Psoas muscle (tissue), 8 donors: ENCODE results near the gene GLRX2. TPM values are rescaled to one million over a fixed set of nuclear protein-coding genes. Genes with fewer than 3 reads are reported as not detected.
"Not testable (repeated sequence)": the region's sequence is repeated elsewhere in the genome, so short reads cannot be mapped to it uniquely, and the experiment has no call there.

ENCODE experiments used
- ATAC-seq, 4 donors: fragments of 200-7000 bp; cut with Tn5 transposase; one replicate each; pipeline ENCODE4 v1.9.1; 2020; ENCODE audit warnings: moderate library complexity in 3 of 4, mild to moderate bottlenecking in 2 of 4
- DNase-seq, 2 donors: peaks; one replicate each; pipeline ENCODE4 v3.0.0-alpha.2; 2020
- H3K27ac ChIP-seq: fragments of 200-600 bp; one replicate; pipeline ENCODE4 v1.8.0; 2022
- H3K27me3 ChIP-seq, 3 donors: fragments of 200-600 bp in 1 of 3; one replicate each; pipeline versions ENCODE4 v1.6.1 to v1.8.0; 2013 to 2022; ENCODE audit warnings: low read length in 2 of 3, mild to moderate bottlenecking in 2 of 3, moderate library complexity in 1 of 3; ENCODE audit not compliant: insufficient read depth in 3 of 3
- H3K36me3 ChIP-seq, 2 donors: fragments of 200-600 bp in 1 of 2; one replicate each; pipeline versions ENCODE4 v1.6.1 to v1.8.0; 2013 to 2022; ENCODE audit warnings: low read depth in 1 of 2, mild to moderate bottlenecking in 1 of 2, moderate library complexity in 1 of 2; ENCODE audit not compliant: insufficient read depth in 1 of 2
- H3K4me1 ChIP-seq: fragments of 200-600 bp; one replicate; pipeline ENCODE4 v1.8.0; 2022
- H3K4me3 ChIP-seq: fragments of 200-600 bp; one replicate; pipeline ENCODE4 v1.8.0; 2022; ENCODE audit warnings: mild to moderate bottlenecking
- H3K9me3 ChIP-seq: fragments of 200-600 bp; one replicate; pipeline ENCODE4 v1.8.0; 2022
- WGBS, 3 donors: extraction: QIAGEN DNeasy Blood & Tissue Kit; methylation state at CpG; one replicate each; pipeline versions ENCODE4 v1.1.6 to v1.1.7; 2013; 5-methylcytosine and 5-hydroxymethylcytosine counted together
- intact Hi-C, 2 donors: fragments of 100-400 bp; cut with DNase I; formaldehyde crosslinking; loops; one replicate each; pipeline versions ENCODE4 v1.11.0 to v1.14.2; 2022
- polyA plus RNA-seq, 3 donors: library from polyadenylated mRNA; stranded (reverse); fragments of 200-250 nt; gene quantifications; one replicate each; pipeline ENCODE4 v1.2.3, GENCODE V29; 2013
- total RNA-seq, 4 donors: library from RNA; stranded (reverse); fragmentation: NEBNext Ultra II Directional in 2 of 4; extraction: Animal tissue kit (Norgen Biotek cat#: 25700) in 2 of 4; gene quantifications; one replicate each; pipeline versions ENCODE4 v1.2.1 to v1.2.4, GENCODE V29; 2021 to 2023
- TF ChIP-seq, protein P1 (sequence below): fragments of 200-600 bp; IDR thresholded peaks from one replicate; pipeline ENCODE4 v1.8.0; 2022; ENCODE audit warnings: antibody characterized with exemption
- donor health status: healthy with polysubstance abuse.
- donor health status: DM: no; HTN: no; CAD: no; lungs with moderate emphysema.
- donor health status: Bipolar disorder and iron deficiency.
- donor health status: healthy.
- donor health status: DM: yes; HTN: yes; CAD: no.
- donor health status: DM: no; HTN: no; CAD: no.
- donor health status: DM: no; HTN: no; CAD: no.
- donor health status: DM: yes; HTN: yes; CAD: no.

The GLRX2 gene
- total and polyA plus RNA-seq, 7 donors = 41.3 to 97.9 (median 59.5) TPM

- no peak for DNase-seq
- no peak for ATAC-seq
- H3K9me3 ChIP-seq = no peaks in the 10 kb centered on the region
- H3K27ac ChIP-seq = no peak overlapping the region
- H3K27me3 ChIP-seq = no peaks in the 10 kb centered on the region
- no peak overlapping the region for H3K4me3 ChIP-seq
- intact Hi-C loops = no loop called here
- TF ChIP-seq, protein P1, sequence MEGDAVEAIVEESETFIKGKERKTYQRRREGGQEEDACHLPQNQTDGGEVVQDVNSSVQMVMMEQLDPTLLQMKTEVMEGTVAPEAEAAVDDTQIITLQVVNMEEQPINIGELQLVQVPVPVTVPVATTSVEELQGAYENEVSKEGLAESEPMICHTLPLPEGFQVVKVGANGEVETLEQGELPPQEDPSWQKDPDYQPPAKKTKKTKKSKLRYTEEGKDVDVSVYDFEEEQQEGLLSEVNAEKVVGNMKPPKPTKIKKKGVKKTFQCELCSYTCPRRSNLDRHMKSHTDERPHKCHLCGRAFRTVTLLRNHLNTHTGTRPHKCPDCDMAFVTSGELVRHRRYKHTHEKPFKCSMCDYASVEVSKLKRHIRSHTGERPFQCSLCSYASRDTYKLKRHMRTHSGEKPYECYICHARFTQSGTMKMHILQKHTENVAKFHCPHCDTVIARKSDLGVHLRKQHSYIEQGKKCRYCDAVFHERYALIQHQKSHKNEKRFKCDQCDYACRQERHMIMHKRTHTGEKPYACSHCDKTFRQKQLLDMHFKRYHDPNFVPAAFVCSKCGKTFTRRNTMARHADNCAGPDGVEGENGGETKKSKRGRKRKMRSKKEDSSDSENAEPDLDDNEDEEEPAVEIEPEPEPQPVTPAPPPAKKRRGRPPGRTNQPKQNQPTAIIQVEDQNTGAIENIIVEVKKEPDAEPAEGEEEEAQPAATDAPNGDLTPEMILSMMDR = no peak
- WGBS, 3 donors = 56 to 74% (median 71%) methylated on average over 4 of the region's 4 CpGs
- H3K36me3 ChIP-seq = peaks cover 0 to 20% of the 10 kb centered on the region in 2 donors
- peaks cover 22% of the 10 kb centered on the region for H3K4me1 ChIP-seq
These were observed 51.0 kb downstream of the GLRX2 start for GRCh38 chr1:193054169-193054675.

GRCh38 chr1:193048913-193049312 lies 56.3 kb downstream of the GLRX2 start:
- intact Hi-C loops, ATAC-seq, H3K9me3 ChIP-seq, H3K4me1 ChIP-seq, H3K4me3 ChIP-seq, DNase-seq, H3K27ac ChIP-seq, H3K27me3 ChIP-seq: not testable (repeated sequence)
- peaks cover 0 to 48% of the 10 kb centered on the region in 2 donors for H3K36me3 ChIP-seq
- 69 to 87% (median 87%) methylated on average over 5 of the region's 5 CpGs for WGBS, 3 donors

Other genes with a start within 250 kb of the GLRX2 start
- 10 to 100 TPM; 28.3 to 43.3 (median 34.1) TPM for gene UCHL5, start 46.1 kb downstream of the GLRX2 start, total RNA-seq
- gene UCHL5, start 46.1 kb downstream of the GLRX2 start, polyA plus RNA-seq = 10 to 100 TPM; 18.6 to 44.2 (median 25.1) TPM
- gene RO60, start 45.8 kb downstream of the GLRX2 start, total RNA-seq = 10 to 100 TPM; 35.1 to 44.3 (median 39.7) TPM
- gene RO60, start 45.8 kb downstream of the GLRX2 start, polyA plus RNA-seq = 10 to 100 TPM in 1 of 3 donors, 1 to 10 TPM in 2; 6.6 to 29.7 (median 6.8) TPM
- 10 to 100 TPM; 24.9 to 30.1 (median 28.5) TPM for gene CDC73, start 16.6 kb upstream of the GLRX2 start, total RNA-seq
- gene CDC73, start 16.6 kb upstream of the GLRX2 start, polyA plus RNA-seq = 10 to 100 TPM in 1 of 3 donors, 1 to 10 TPM in 2; 5.3 to 16.4 (median 8.3) TPM
- gene B3GALT2, start 81.2 kb upstream of the GLRX2 start, total RNA-seq = under 1 TPM in 2 of 4 donors, not detected in 2; 0.15 to 0.19 TPM
- gene B3GALT2, start 81.2 kb upstream of the GLRX2 start, polyA plus RNA-seq = under 1 TPM; 0.03 to 0.16 (median 0.15) TPM